Ecto neural progenitor cell (in vitro differentiated cells): ENCODE results near the gene KIF1B.
"Not testable (repeated sequence)": the region's sequence is repeated elsewhere in the genome, so short reads cannot be mapped to it uniquely, and the experiment has no call there.

Experiments used
- DNase-seq: peaks from one replicate; pipeline ENCODE4 v3.0.0-alpha.2; 2018; ENCODE audit warnings: low spot score

KIF1B gene

GRCh38 chr1:10195570-10195969 lies 14.8 kb upstream of the KIF1B start:
- no peak for DNase-seq

GRCh38 chr1:10196976-10197375 lies 13.4 kb upstream of the KIF1B start:
- no peak for DNase-seq

- DNase-seq: no peak
Observed at GRCh38 chr1:10200620-10201019, 9.8 kb upstream of the KIF1B start.

GRCh38 chr1:10204003-10204642 lies 6.2 kb upstream of the KIF1B start:
- DNase-seq: no peak

GRCh38 chr1:10205206-10205605 lies 5.2 kb upstream of the KIF1B start:
- DNase-seq: not testable (repeated sequence)

GRCh38 chr1:10207810-10208209 lies 2.6 kb upstream of the KIF1B start:
- no peak for DNase-seq

GRCh38 chr1:10208537-10208936 lies 1.8 kb upstream of the KIF1B start:
- DNase-seq: no peak

GRCh38 chr1:10209590-10209904 lies 823 bp upstream of the KIF1B start:
- no peak for DNase-seq

GRCh38 chr1:10210841-10211804 lies 753 bp downstream of the KIF1B start:
- DNase-seq: peak; percentile 72

GRCh38 chr1:10211805-10212410 lies 1.5 kb downstream of the KIF1B start:
- peak; percentile 49 for DNase-seq

- no peak for DNase-seq
Observed at GRCh38 chr1:10212476-10212875, 2.1 kb downstream of the KIF1B start.

GRCh38 chr1:10213186-10213705 lies 2.9 kb downstream of the KIF1B start:
- DNase-seq: no peak

- DNase-seq: no peak
Observed at GRCh38 chr1:10216090-10216749, 5.8 kb downstream of the KIF1B start.

GRCh38 chr1:10217748-10218441 lies 7.5 kb downstream of the KIF1B start:
- DNase-seq: no peak

GRCh38 chr1:10220200-10220599 lies 9.8 kb downstream of the KIF1B start:
- DNase-seq: no peak

GRCh38 chr1:10220657-10221056 lies 10.3 kb downstream of the KIF1B start:
- not testable (repeated sequence) for DNase-seq

GRCh38 chr1:10225573-10225972 lies 15.2 kb downstream of the KIF1B start:
- no peak for DNase-seq

GRCh38 chr1:10228528-10228927 lies 18.2 kb downstream of the KIF1B start:
- DNase-seq: no peak

GRCh38 chr1:10229903-10230302 lies 19.5 kb downstream of the KIF1B start:
- DNase-seq: no peak

GRCh38 chr1:10232163-10232562 lies 21.8 kb downstream of the KIF1B start:
- DNase-seq: no peak

- no peak for DNase-seq
Observed at GRCh38 chr1:10236405-10237156, 26.2 kb downstream of the KIF1B start.
